WTC11 (cell line): ENCODE data around the gene ARSJ.

Source experiments
- CBFB ChIP-seq: sonication (generic); formaldehyde crosslinking; IDR thresholded peaks from 2 replicates; pipeline ENCODE4 v1.8.1; 2022; ENCODE audit warnings: mild to moderate bottlenecking, low read depth, missing genetic modification reagents
- CREM ChIP-seq: sonication (generic); formaldehyde crosslinking; IDR thresholded peaks from 2 replicates; pipeline ENCODE4 v1.8.1; 2022; ENCODE audit warnings: mild to moderate bottlenecking, missing genetic modification reagents, moderate library complexity
- CTCF ChIP-seq: fragments of 200-600 bp; IDR thresholded peaks from 2 replicates; pipeline ENCODE4 v1.8.0; 2022; ENCODE audit warnings: antibody characterized with exemption
- ZNF138 ChIP-seq: sonication (generic); formaldehyde crosslinking; conservative IDR thresholded peaks from 2 replicates; pipeline ENCODE4 v1.8.1; 2022; ENCODE audit warnings: mild to moderate bottlenecking, moderate library complexity, missing genetic modification reagents
- TF ChIP-seq, protein P1 (sequence below): fragments of 250-450 bp; sonication (Bioruptor Pico); IDR thresholded peaks from 2 replicates; pipeline ENCODE4 v1.8.0; 2021; ENCODE audit warnings: mild to moderate bottlenecking

DNA sequence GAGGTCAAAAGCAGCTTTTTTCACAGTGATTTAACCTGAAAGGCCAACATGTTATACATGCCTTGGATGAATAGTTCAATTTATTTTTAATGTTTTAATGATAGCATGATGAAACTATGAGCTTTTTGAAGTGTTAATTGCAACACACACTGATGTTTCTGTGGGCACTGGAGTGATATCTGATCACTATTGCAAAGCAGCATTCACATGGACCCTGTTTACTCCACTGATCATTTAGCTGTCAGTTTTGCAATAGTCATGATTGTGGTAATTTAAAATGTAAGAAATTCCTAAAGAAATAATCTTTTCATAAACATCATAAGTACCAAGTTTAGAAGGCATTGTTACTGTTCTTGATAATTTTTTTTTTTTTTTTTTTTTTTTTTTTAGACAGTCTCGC, 74.1 kb downstream of the ARSJ start:
- no peak for TF ChIP-seq CTCF
- TF ChIP-seq CBFB = no peak
- TF ChIP-seq CREM (CRISPR knock-in tag) = no peak
- TF ChIP-seq, protein P1, sequence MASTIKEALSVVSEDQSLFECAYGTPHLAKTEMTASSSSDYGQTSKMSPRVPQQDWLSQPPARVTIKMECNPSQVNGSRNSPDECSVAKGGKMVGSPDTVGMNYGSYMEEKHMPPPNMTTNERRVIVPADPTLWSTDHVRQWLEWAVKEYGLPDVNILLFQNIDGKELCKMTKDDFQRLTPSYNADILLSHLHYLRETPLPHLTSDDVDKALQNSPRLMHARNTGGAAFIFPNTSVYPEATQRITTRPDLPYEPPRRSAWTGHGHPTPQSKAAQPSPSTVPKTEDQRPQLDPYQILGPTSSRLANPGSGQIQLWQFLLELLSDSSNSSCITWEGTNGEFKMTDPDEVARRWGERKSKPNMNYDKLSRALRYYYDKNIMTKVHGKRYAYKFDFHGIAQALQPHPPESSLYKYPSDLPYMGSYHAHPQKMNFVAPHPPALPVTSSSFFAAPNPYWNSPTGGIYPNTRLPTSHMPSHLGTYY = no peak
- no peak for TF ChIP-seq ZNF138 (CRISPR knock-in tag)
